ENCODE results near the gene EPYC. TPM values are rescaled to one million over a fixed set of nuclear protein-coding genes. Genes with fewer than 3 reads are reported as not detected.

The EPYC gene
- total RNA-seq, 3 donors from 2014 or later = not detected

DNA sequence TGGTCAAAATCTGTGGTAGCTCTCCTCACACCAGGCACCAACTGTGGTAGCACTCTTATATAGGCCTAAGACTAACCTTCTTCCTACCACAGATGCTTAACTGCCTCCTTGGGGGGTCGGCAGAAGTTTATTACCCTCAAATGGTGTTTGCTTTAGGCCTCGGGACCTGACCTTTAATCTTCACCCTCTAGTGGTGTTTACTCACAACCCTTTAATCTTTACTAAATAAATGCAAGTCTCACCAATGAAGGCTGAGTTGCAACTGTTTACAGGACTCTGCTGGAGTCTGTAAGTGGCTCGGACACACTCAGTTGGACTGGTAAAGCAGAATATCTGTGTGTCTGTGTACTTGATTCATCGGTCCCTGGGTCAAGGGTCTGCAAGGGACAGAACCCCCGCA, 79.2 kb downstream of the EPYC start:
- Mint-ChIP-seq H3K27me3 (ENCODE audit: low read depth) (no peaks in the 10 kb centered on the region), H3K36me3 (ENCODE audit: insufficient read depth) (no peaks in the 10 kb centered on the region), H3K4me1 (ENCODE audit: low read depth) (no peaks in the 10 kb centered on the region)

DNA sequence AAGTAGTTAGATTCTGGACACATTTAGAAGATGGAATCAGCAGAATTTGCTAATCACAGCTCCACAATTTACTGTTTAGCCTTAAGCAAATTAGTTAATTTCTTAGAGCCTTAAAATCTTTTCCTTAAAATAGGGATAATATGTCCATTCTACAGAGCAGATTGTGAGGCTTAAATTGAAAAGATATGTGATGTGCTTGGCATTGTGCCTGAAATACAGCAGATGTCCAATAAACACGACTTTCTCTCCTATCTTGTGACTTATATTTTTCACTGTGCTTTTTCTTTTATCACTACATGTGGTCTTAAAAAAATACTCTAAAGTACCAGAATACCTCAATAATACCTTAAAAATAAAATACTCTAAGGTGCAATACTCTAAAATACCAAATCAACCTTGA, 80.4 kb downstream of the EPYC start:
- Mint-ChIP-seq H3K4me1 (ENCODE audit: low read depth) (no peaks in the 10 kb centered on the region), H3K36me3 (ENCODE audit: insufficient read depth) (no peaks in the 10 kb centered on the region), H3K9me3 (peaks cover 7% of the 10 kb centered on the region), H3K27me3 (ENCODE audit: low read depth) (no peaks in the 10 kb centered on the region), H3K4me3 (no peak overlapping the region)
- DNase-seq (no peak), ATAC-seq (no peak)

More for the DNA sequence above, 79.2 kb downstream of the EPYC start:
- DNase-seq = no peak
- Mint-ChIP-seq H3K4me3 (no peak overlapping the region), H3K9me3 (peaks cover 13% of the 10 kb centered on the region)
- ATAC-seq = no peak

DNA sequence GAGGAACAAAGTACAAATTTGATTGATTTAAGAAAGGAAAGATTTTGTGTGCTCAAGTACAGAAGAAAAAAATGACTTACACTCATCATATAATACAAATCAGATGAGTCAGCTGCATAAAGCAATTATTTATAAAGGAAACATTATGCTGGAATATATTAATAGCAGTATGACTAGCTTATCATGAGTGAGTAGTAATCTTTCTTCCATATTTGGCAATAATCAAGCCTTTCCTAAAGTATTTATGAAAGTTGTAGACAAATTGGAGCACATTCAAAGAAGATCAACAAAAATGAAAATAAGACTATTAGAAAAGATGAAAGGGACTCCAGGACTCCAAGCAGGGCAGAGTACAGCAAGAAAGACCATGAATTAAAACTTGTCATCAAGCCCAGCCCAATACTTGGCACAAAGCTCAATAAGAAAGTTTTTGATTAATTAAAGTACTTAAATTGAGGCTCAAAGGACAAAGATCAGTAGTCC, 82.6 kb downstream of the EPYC start:
- Mint-ChIP-seq H3K36me3 (ENCODE audit: insufficient read depth) (no peaks in the 10 kb centered on the region), H3K4me3 (no peak overlapping the region), H3K9me3 (no peaks in the 10 kb centered on the region), H3K27me3 (ENCODE audit: low read depth) (peaks cover 6% of the 10 kb centered on the region), H3K4me1 (ENCODE audit: low read depth) (no peaks in the 10 kb centered on the region)
- no peak for ATAC-seq
- no peak for DNase-seq

DNA sequence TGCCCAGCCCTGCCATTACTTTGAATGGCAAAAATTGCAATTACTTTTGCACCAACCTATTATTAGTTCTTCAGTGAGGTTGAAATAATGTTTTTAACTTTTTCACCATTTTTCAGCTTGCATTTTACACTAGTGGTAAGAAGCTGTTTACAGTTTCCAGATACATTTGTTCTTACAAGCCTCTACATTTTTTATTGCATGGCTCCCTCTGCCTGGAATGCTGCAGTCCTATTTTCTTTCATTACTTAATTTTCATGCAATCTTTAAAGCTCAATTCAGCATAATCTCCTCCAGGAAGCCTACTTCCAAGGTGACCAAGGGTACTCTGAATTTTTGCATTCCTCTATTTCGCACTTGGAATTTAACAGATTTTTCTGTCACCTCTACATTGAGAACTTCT, 83.2 kb downstream of the EPYC start:
- H3K27me3 Mint-ChIP-seq (ENCODE audit: low read depth) = peaks cover 6% of the 10 kb centered on the region
- DNase-seq = no peak
- no peaks in the 10 kb centered on the region for H3K36me3 Mint-ChIP-seq (ENCODE audit: insufficient read depth)
- ATAC-seq = no peak
- no peaks in the 10 kb centered on the region for H3K4me1 Mint-ChIP-seq (ENCODE audit: low read depth)
- no peaks in the 10 kb centered on the region for H3K9me3 Mint-ChIP-seq
- no peak overlapping the region for H3K4me3 Mint-ChIP-seq

DNA sequence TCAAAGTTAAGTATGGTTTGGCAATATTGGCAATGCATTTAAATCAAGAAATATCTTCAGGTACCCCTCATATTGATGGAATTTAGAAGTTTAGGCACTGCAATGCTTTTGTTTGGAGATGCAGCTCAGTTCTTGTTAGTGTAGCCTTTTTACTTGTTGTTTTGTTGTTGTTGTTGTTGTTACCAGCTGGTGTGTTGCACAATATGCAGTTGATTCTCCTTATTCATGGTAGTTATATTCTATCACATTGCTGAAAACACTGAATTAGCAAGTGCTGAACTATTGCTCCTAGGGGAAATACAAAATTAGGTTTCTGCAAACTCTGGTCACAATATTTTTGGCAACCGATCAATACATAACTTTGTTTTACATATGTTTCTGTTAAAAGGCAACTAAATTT, 84.5 kb downstream of the EPYC start:
- no peak overlapping the region for H3K4me3 Mint-ChIP-seq
- H3K36me3 Mint-ChIP-seq (ENCODE audit: insufficient read depth) = no peaks in the 10 kb centered on the region
- H3K4me1 Mint-ChIP-seq (ENCODE audit: low read depth) = no peaks in the 10 kb centered on the region
- no peaks in the 10 kb centered on the region for H3K9me3 Mint-ChIP-seq
- ATAC-seq = no peak
- H3K27me3 Mint-ChIP-seq (ENCODE audit: low read depth) = peaks cover 6% of the 10 kb centered on the region
- DNase-seq = no peak

DNA sequence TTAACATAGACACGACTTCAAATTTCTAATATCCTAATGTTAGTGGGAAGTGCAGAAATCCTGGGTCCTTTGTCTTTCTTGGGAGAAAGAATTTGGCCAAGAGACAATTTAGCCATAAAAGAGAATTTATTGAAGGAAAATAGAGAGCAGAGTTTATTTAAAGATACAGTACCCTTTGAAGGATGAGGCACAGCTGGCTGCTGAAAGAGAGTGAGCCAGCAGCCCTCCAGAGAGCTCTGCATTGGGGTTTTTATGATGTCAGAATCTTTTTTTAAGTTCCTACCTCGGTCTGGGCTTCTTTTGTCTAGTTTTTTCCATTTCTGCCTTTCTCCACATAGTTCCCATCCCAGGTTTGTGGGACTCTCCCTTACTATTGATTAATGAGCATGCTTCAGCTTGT, 87.3 kb downstream of the EPYC start:
- H3K36me3 Mint-ChIP-seq (ENCODE audit: insufficient read depth) = no peaks in the 10 kb centered on the region
- H3K27me3 Mint-ChIP-seq (ENCODE audit: low read depth) = peaks cover 6% of the 10 kb centered on the region
- H3K4me1 Mint-ChIP-seq (ENCODE audit: low read depth) = no peaks in the 10 kb centered on the region
- H3K9me3 Mint-ChIP-seq = no peaks in the 10 kb centered on the region
- no peak overlapping the region for H3K4me3 Mint-ChIP-seq
- no peak for ATAC-seq
- DNase-seq = no peak

DNA sequence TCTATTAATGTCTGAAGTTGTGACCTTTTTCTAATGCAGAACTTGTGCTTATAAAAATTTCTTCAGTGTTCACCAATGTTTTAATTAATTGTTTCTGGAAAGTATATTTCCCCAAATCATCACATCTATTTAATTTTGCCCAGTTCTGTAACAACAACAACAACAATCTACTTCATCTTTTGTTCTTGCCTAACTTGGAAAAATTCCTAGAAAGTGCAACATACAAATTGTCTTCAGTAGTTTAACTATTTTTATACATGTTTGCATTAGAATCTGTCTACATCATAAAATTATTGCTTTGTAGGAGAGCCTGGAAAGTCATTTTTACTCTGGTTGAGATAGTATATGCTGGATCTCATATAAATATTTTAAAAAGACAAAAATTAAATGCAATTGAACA, 88.3 kb downstream of the EPYC start:
- Mint-ChIP-seq H3K27me3 (ENCODE audit: low read depth) (peaks cover 6% of the 10 kb centered on the region), H3K4me1 (ENCODE audit: low read depth) (no peaks in the 10 kb centered on the region)

DNA sequence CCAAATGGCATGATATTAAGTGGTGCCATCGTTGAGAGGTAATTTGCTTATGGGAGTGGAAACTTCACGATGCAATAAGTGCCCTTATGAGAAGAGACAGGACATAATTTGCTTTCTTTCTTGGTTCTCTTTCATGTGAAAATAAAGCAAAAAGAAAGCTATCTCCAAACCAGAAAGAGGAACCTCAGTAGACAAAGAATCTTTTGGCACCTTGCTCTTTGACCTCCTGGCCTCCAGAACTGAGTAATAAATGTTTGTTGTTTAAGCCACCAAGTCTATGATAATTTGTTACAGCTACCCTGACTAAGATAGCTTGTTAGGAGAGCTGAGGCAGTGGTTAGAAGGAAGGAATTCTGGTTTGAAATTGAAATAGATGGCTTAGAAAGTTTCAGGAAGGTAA, 89.4 kb downstream of the EPYC start:
- ATAC-seq = no peak
- H3K9me3 Mint-ChIP-seq = no peaks in the 10 kb centered on the region
- H3K4me1 Mint-ChIP-seq (ENCODE audit: low read depth) = no peaks in the 10 kb centered on the region
- no peak overlapping the region for H3K4me3 Mint-ChIP-seq
- no peak for DNase-seq
- H3K27me3 Mint-ChIP-seq (ENCODE audit: low read depth) = peaks cover 6% of the 10 kb centered on the region
- H3K36me3 Mint-ChIP-seq (ENCODE audit: insufficient read depth) = no peaks in the 10 kb centered on the region

More for the DNA sequence above, 88.3 kb downstream of the EPYC start:
- H3K9me3 Mint-ChIP-seq = no peaks in the 10 kb centered on the region
- H3K4me3 Mint-ChIP-seq = no peak overlapping the region
- DNase-seq (no peak), ATAC-seq (no peak)
- H3K36me3 Mint-ChIP-seq (ENCODE audit: insufficient read depth) = no peaks in the 10 kb centered on the region

Other genes with a start within 250 kb of the EPYC start
- not detected for gene CCER1, start 49.8 kb downstream of the EPYC start, total RNA-seq
- gene KERA, start 53.1 kb upstream of the EPYC start, total RNA-seq = not detected
- gene LUM, start 106.5 kb upstream of the EPYC start, total RNA-seq = under 1 TPM; 0.14 to 0.35 (median 0.32) TPM
- 1 to 10 TPM; 1.6 to 4.0 (median 3.4) TPM for gene DCN, start 177.8 kb upstream of the EPYC start, total RNA-seq